Measurements from ENCODE around the gene FMO1. TPM values are rescaled to one million over a fixed set of nuclear protein-coding genes. Genes with fewer than 3 reads are reported as not detected.
A peak's percentile ranks its signal among the peaks of the same experiment; 100 is the strongest.
"Not testable (repeated sequence)": the region's sequence is repeated elsewhere in the genome, so short reads cannot be mapped to it uniquely, and the experiment has no call there.

Gene FMO1
- total and polyA plus RNA-seq, 4 donors = 0.28 to 7.3 (median 0.81) TPM; not detected in 1

DNA sequence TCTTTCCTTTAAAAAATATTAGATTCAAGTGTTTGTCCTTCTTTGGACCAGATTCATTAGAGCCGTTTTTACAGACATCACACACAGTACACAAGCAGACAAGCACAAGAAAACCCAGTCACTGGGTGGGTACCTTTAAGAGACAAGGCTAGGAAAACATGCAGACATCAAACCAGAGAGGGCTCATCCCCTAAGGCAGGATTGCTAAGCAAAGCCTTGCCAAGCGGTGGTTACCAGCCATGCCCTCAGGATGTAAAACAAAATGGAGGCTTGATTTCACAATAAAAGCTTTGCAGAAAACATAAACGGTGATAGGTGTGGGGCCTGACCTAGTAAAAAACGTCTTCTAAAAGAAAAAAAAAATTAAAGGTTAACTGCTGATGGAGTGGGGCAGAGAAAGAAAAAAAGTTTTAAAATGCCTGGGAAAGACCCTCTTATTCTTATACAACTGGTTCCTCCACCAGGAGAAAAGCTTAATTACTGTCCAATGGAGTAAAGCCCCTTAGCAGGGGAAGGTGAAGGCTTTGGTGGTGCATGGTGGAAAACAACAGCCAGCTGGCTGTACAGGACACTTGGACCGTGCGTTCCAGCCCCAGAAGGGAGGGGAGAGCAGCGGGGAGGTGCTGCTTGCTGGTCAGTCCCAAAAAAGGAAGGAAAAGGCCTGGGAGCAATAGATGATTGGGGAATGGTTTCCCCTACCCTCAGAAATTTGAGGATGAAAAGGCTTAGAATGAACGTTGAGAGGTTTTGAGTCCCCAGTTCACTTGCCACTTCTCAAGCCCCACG is 30.4 kb upstream of the FMO1 start:
- WGBS, 2 donors = 42 to 44% methylated on average over 9 of the region's 9 CpGs
- H3K27ac ChIP-seq (ENCODE audit: low read depth in 1 of 2, low read length in 2 of 2) = peak overlapping the region; percentile 77 to 95
- no peak overlapping the region for H3K4me3 ChIP-seq (ENCODE audit: low read length in 2 of 2)
- no peak for DNase-seq
- no peaks in the 10 kb centered on the region for H3K9me3 ChIP-seq (ENCODE audit: control insufficient read depth, low read length)
- ATAC-seq (ENCODE audit: low FRiP score) = no peak
- H3K36me3 ChIP-seq (ENCODE audit: control insufficient read depth in 1 of 2, insufficient read depth in 2 of 2, low read length in 1 of 2) = no peaks in the 10 kb centered on the region
- intact Hi-C loops (cut with DNase I) = loop anchor here (5.0 kb wide), 1 partner anchor 76 kb away; no protein-coding TSS in a partner anchor
- peaks cover 5 to 6% of the 10 kb centered on the region in 2 donors for H3K4me1 ChIP-seq (ENCODE audit: control insufficient read depth in 1 of 2, insufficient read depth in 2 of 2, low read length in 2 of 2)
- H3K27me3 ChIP-seq (ENCODE audit: control insufficient read depth in 1 of 2, insufficient read depth in 2 of 2, low read length in 1 of 2) = no peaks in the 10 kb centered on the region

DNA sequence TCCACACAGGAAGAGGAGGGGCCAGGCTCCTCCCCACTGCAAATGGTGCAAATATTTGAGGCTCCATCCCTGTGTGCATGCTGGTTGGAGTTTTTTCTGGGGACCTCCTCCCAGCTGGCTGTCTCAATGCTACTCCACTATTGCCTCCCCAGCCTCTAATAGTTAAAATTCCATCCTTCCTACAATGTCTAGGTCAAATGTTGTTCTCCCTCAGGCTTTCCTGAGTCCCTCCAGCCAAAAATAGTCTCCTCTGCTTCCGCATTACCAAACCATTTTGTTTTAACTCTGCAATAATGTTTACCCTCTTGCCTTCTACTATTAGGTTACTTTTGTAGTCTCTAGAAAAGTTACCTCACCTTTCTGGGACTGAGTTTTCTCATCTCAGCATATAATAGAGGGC is 29.6 kb upstream of the FMO1 start:
- H3K36me3 ChIP-seq (ENCODE audit: control insufficient read depth in 1 of 2, insufficient read depth in 2 of 2, low read length in 1 of 2) = no peaks in the 10 kb centered on the region
- H3K4me1 ChIP-seq (ENCODE audit: control insufficient read depth in 1 of 2, insufficient read depth in 2 of 2, low read length in 2 of 2) = peaks cover 5 to 6% of the 10 kb centered on the region in 2 donors
- no peaks in the 10 kb centered on the region for H3K9me3 ChIP-seq (ENCODE audit: control insufficient read depth, low read length)
- 7 to 11% methylated on average over 1 of the region's 1 CpG for WGBS, 2 donors
- peak; percentile 21 for ATAC-seq (ENCODE audit: low FRiP score)
- no peak for DNase-seq
- intact Hi-C loops (cut with DNase I) = loop anchor here (5.0 kb wide), 1 partner anchor 76 kb away; no protein-coding TSS in a partner anchor
- H3K27ac ChIP-seq (ENCODE audit: low read depth in 1 of 2, low read length in 2 of 2) = peak overlapping the region; percentile 77 to 95
- H3K27me3 ChIP-seq (ENCODE audit: control insufficient read depth in 1 of 2, insufficient read depth in 2 of 2, low read length in 1 of 2) = no peaks in the 10 kb centered on the region
- H3K4me3 ChIP-seq (ENCODE audit: low read length in 2 of 2) = no peak overlapping the region

DNA sequence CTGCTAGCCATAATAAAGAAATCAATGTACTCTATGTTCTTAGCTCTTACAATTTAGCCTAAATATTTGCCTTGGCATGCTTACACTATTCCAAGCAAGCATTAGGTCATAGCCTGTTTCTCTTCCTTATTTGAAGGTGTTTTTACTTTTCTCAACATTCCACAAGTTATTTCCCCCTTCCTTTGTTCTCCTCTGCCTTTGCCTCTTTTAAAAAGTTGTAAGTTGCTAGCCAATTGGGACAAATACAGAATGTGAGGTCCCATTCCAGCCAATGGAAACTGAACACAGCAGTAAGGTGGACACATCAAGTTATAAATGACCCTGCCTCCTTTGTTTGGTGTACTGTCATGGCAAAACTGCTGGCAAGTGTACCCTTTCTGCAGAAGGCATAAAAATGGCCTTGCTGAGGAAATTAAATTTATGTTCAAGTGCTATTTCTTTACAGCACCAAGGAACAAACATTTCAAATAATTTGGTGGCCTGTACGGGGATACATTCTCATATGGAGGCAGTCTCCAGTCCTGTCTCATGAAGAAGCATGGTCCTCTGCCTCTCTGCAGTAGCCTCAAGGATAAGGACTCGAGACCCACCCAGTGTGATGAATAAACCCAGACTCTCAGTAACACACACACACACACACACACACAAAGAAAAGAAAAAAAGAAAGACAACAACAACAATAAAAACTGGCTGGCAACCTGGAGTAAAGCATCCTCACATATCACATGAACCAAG is 28.8 kb upstream of the FMO1 start:
- intact Hi-C loops (cut with DNase I) = loop anchor here (5.0 kb wide), 1 partner anchor 77 kb away; no protein-coding TSS in a partner anchor
- Histone ChIP-seq H3K4me1 (ENCODE audit: control insufficient read depth in 1 of 2, insufficient read depth in 2 of 2, low read length in 2 of 2) (peaks cover 5 to 6% of the 10 kb centered on the region in 2 donors), H3K36me3 (ENCODE audit: control insufficient read depth in 1 of 2, insufficient read depth in 2 of 2, low read length in 1 of 2) (no peaks in the 10 kb centered on the region), H3K27ac (ENCODE audit: low read depth in 1 of 2, low read length in 2 of 2) (peak overlapping the region; percentile 97 to 98), H3K9me3 (ENCODE audit: control insufficient read depth, low read length) (no peaks in the 10 kb centered on the region), H3K4me3 (ENCODE audit: low read length in 2 of 2) (no peak overlapping the region), H3K27me3 (ENCODE audit: control insufficient read depth in 1 of 2, insufficient read depth in 2 of 2, low read length in 1 of 2) (no peaks in the 10 kb centered on the region)
- DNase-seq = no peak
- 24 to 39% methylated on average over 2 of the region's 2 CpGs for WGBS, 2 donors
- no peak for ATAC-seq (ENCODE audit: low FRiP score)

DNA sequence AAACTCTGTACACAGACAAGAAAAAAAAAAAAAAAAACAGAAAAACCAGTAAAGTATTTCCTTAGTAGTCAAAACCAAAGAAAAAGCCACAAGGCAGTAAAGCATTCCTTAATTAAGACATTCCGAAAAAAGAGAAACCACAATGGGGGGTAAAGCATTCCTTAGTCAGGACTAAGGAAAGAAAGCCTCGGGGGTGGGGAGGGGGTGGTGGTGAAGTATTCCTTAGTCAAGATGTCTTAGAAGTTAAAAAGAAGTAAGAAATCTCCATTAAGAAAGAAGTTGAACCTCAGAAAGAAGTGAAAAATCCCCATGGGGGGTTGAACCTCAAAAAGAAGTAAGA is 28.2 kb upstream of the FMO1 start:
- Histone ChIP-seq H3K27ac (ENCODE audit: low read depth in 1 of 2, low read length in 2 of 2) (peak overlapping the region in 1 of 2 donors; percentile 97), H3K4me1 (ENCODE audit: control insufficient read depth in 1 of 2, insufficient read depth in 2 of 2, low read length in 2 of 2) (peaks cover 5 to 6% of the 10 kb centered on the region in 2 donors), H3K4me3 (ENCODE audit: low read length in 2 of 2) (no peak overlapping the region), H3K9me3 (ENCODE audit: control insufficient read depth, low read length) (no peaks in the 10 kb centered on the region), H3K27me3 (ENCODE audit: control insufficient read depth in 1 of 2, insufficient read depth in 2 of 2, low read length in 1 of 2) (no peaks in the 10 kb centered on the region), H3K36me3 (ENCODE audit: control insufficient read depth in 1 of 2, insufficient read depth in 2 of 2, low read length in 1 of 2) (no peaks in the 10 kb centered on the region)
- no peak for DNase-seq
- WGBS, 2 donors = 11 to 21% methylated on average over 2 of the region's 2 CpGs
- intact Hi-C loops (cut with DNase I) = no loop called here
- no peak for ATAC-seq (ENCODE audit: low FRiP score)

DNA sequence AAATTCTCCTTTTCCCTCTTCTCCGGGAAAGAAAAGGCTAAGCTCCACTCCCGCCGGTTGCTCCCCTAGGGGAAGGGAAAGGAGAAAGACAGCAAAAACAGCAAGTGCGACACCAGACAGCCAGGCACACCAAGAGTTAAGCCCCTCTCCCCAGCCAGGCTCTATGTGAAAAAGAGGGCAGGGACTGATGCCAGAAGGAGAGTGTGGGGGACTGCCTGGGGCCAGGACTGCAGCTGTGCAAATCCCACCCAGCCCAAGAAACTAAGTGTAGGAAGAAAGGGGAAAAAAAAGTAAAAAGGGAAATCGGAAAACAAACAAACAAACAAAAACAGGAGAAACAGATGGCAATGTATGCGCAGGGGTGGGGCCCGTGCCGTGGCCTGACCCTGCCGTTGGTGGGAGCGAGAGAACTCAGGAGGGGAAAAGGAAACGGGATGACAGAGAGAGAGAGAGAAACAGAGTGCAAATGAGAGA is 27.7 kb upstream of the FMO1 start:
- WGBS, 2 donors = 23% methylated on average over 11 of the region's 11 CpGs

DNA sequence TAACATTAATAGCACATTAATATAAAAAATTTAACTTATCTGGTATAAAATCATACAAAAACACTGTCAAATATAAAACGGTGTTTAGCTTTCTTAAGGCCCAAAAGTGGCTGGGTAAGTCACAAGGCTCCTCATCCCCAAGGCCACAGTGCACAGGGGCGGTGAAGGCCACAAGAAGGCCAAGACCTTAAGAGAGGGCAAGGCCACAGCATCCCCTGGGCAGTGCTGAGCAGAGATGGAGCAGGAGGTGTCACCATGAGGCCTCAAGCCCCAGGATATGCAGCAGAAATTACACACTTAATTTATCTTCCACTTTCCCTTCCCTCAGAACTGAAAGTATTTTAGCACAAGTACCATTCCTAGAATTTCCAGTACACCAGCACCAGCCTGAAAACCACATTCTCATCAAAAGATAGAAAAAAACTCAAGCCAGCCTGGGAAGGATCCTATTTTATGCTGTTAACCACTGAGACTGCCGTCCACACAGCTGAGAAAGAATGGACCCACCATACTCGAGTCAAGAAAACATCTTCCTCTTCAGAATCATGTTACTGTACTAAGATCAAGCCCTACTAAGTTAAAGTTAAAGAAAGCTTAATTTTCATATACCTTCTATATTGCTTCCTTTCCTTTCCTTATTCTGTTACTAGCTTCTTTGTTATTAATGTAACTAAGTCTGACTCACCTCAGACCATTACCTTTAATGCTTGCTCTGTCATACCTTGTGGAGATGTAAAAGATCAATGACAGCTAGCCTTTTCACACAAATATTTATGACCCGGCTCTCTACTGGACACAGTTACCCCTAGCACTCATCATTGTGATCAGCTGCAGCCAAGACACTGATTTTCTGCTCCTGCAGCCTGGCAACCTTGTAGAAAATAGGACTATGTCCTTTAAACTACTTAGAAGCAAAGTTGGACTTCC is 26.4 kb upstream of the FMO1 start:
- Histone ChIP-seq H3K4me3 (ENCODE audit: low read length in 2 of 2) (no peak overlapping the region), H3K36me3 (ENCODE audit: control insufficient read depth in 1 of 2, insufficient read depth in 2 of 2, low read length in 1 of 2) (no peaks in the 10 kb centered on the region), H3K27me3 (ENCODE audit: control insufficient read depth in 1 of 2, insufficient read depth in 2 of 2, low read length in 1 of 2) (no peaks in the 10 kb centered on the region), H3K9me3 (ENCODE audit: control insufficient read depth, low read length) (no peaks in the 10 kb centered on the region), H3K27ac (ENCODE audit: low read depth in 1 of 2, low read length in 2 of 2) (peak overlapping the region in 1 of 2 donors; percentile 96), H3K4me1 (ENCODE audit: control insufficient read depth in 1 of 2, insufficient read depth in 2 of 2, low read length in 2 of 2) (peaks cover 5 to 6% of the 10 kb centered on the region in 2 donors)
- WGBS, 2 donors = 37 to 38% methylated on average over 5 of the region's 5 CpGs
- DNase-seq (no peak), ATAC-seq (ENCODE audit: low FRiP score) (no peak)
- intact Hi-C loops (cut with DNase I) = no loop called here

More for the DNA sequence above, 27.7 kb upstream of the FMO1 start:
- peaks cover 5 to 6% of the 10 kb centered on the region in 2 donors for H3K4me1 ChIP-seq (ENCODE audit: control insufficient read depth in 1 of 2, insufficient read depth in 2 of 2, low read length in 2 of 2)
- DNase-seq = no peak
- H3K9me3 ChIP-seq (ENCODE audit: control insufficient read depth, low read length) = no peaks in the 10 kb centered on the region
- intact Hi-C loops (cut with DNase I) = no loop called here
- ATAC-seq (ENCODE audit: low FRiP score) = no peak
- H3K27me3 ChIP-seq (ENCODE audit: control insufficient read depth in 1 of 2, insufficient read depth in 2 of 2, low read length in 1 of 2) = no peaks in the 10 kb centered on the region
- peak overlapping the region; percentile 97 to 100 for H3K27ac ChIP-seq (ENCODE audit: low read depth in 1 of 2, low read length in 2 of 2)
- H3K36me3 ChIP-seq (ENCODE audit: control insufficient read depth in 1 of 2, insufficient read depth in 2 of 2, low read length in 1 of 2) = no peaks in the 10 kb centered on the region
- H3K4me3 ChIP-seq (ENCODE audit: low read length in 2 of 2) = no peak overlapping the region

DNA sequence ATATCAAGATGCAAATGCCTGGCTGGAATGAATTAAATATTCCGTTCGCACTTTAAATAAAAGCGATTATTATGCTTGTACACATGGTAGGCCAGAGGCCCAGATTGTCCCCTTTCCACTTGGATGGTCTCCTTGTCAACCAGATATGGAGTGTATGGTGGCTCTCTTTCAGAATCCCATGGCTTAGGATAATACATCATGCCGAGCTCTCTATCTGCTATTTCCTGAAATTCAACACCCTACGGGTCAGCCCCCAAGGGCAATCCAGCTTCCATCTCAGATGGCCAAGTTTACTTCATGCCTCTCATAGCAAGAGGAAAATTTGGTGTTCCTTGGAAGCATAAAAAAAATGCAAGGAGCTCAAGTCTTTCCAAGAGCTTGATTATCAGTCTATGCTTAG is 25.4 kb upstream of the FMO1 start:
- DNase-seq (no peak), ATAC-seq (ENCODE audit: low FRiP score) (peak; percentile 74)
- intact Hi-C loops (cut with DNase I) = no loop called here
- Histone ChIP-seq H3K9me3 (ENCODE audit: control insufficient read depth, low read length) (no peaks in the 10 kb centered on the region), H3K4me3 (ENCODE audit: low read length in 2 of 2) (no peak overlapping the region), H3K36me3 (ENCODE audit: control insufficient read depth in 1 of 2, insufficient read depth in 2 of 2, low read length in 1 of 2) (no peaks in the 10 kb centered on the region), H3K27me3 (ENCODE audit: control insufficient read depth in 1 of 2, insufficient read depth in 2 of 2, low read length in 1 of 2) (no peaks in the 10 kb centered on the region), H3K4me1 (ENCODE audit: control insufficient read depth in 1 of 2, insufficient read depth in 2 of 2, low read length in 2 of 2) (peaks cover 5 to 6% of the 10 kb centered on the region in 2 donors), H3K27ac (ENCODE audit: low read depth in 1 of 2, low read length in 2 of 2) (peak overlapping the region; percentile 71 to 72)
- WGBS, 2 donors = 6 to 14% methylated on average over 5 of the region's 5 CpGs

DNA sequence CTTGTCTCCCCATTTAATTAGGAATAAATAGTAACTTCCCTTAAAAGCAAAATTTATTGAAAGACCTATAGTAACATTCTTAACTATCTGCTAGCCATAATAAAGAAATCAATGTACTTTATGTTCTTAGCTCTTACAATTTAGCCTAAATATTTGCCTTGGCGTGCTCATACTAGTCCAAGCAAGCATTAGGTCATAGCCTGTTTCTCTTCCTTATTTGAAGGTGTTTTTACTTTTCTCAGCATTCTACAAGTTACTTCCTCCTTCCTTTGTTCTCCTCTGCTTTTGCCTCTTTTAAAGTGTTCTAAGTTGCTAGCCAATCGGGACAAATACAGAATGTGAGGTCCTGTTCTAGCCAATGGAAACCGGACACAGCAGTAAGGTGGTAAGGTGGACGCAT is 24.0 kb upstream of the FMO1 start:
- H3K9me3 ChIP-seq (ENCODE audit: control insufficient read depth, low read length); H3K36me3 ChIP-seq (ENCODE audit: control insufficient read depth in 1 of 2, insufficient read depth in 2 of 2, low read length in 1 of 2); H3K4me1 ChIP-seq (ENCODE audit: control insufficient read depth in 1 of 2, insufficient read depth in 2 of 2, low read length in 2 of 2); H3K27me3 ChIP-seq (ENCODE audit: control insufficient read depth in 1 of 2, insufficient read depth in 2 of 2, low read length in 1 of 2); ATAC-seq (ENCODE audit: low FRiP score); DNase-seq; intact Hi-C loops (cut with DNase I); H3K4me3 ChIP-seq (ENCODE audit: low read length in 2 of 2): not testable (repeated sequence)
- peak overlapping the region; percentile 68 to 76 for H3K27ac ChIP-seq (ENCODE audit: low read depth in 1 of 2, low read length in 2 of 2)
- WGBS, 2 donors = 47 to 50% methylated on average over 4 of the region's 4 CpGs
